NCI-H2107 (cell line): Measurements from ENCODE around the gene LRRC75A.
"Not testable (repeated sequence)": the region's sequence is repeated elsewhere in the genome, so short reads cannot be mapped to it uniquely, and the experiment has no call there.

Source experiments
- DNase-seq: peaks from one replicate; lab custom pipeline; 2025; lab: John Stamatoyannopoulos, UW

Gene LRRC75A

DNA sequence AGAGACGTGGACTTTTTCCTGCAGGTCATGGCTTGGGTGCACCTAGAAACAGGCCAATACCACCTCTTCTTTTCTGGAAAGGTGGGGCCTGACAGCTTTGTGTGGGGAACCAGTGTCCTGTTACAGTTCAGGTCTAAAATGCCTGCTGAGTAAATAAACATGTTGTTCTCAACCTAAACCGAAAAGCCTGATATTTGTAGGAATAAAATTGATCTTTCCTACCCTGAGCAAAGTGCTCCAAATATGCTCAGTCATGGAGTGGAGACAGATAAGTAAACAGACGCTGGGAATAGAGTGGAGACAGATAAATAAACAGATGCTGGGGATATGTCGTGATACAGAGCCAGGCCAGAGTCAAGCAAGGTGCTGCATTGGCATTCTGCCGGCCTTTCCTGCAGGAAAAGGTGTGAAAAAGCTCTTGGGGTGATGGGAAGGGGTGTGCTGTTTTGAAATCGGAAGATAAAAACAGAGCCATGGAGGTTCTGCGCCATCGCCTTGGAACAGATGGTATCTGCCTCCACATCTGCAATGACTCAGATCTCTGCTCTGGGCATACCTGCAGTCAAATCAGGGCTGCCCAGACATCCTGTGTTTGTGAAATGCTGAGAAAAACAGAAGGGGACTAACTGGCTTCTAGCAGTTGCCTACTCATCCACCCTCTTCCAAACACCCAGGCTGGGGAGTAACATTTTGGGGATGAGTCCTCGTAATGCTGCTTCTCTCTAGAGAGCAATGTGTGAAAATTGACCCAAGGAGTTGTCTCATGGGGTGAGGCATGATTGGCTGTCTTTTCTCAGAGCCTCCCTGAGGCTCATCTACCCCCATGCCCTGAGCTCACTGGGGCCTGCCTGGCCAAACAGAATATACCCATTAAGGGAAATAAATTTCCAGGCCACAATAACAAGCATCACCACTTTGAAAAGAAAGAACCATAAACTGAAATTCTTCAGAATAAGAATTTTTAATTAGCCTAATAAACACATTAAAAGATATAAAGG lies 93.4 kb downstream of the LRRC75A start:
- no peak for DNase-seq

DNA sequence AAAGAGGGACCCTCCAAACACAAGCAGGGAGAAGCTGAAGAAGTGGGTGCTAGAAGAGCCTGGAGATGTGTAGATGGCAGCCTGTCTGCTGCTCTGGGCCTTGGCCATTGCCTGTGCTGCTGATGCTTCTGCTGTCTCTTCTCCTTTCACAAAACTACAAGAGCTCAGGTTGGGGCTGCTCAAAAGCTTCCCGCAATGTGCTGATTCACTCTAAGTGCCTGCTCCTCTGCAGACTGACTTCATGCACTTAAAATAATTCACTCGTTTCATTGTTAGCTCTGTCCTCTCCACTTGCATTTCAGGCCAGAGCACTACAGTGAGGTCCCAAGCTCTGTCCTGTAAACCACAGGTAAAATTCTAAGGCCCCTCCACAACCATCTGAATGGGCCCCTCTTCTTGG lies 95.3 kb downstream of the LRRC75A start:
- not testable (repeated sequence) for DNase-seq

DNA sequence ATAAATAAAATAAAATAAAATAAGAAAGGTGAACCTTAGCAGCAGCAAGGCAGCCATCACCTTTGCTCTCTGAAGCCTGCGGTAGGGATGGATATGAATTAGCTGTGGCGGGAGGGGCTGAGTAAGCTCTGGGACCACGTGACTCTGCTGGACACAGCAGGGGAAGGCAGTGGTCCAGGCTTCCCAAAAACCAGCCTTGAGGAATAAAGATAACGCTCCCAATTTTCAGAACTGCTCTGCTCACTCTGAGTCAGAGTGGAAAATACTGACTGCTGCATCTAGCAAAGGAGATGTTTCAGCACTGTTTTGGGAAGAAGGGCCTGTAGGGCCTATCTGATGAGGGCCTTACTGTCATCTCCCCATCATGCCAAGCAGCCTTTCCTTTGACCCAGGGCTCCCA lies 96.1 kb downstream of the LRRC75A start:
- DNase-seq, result not testable (repeated sequence)

DNA sequence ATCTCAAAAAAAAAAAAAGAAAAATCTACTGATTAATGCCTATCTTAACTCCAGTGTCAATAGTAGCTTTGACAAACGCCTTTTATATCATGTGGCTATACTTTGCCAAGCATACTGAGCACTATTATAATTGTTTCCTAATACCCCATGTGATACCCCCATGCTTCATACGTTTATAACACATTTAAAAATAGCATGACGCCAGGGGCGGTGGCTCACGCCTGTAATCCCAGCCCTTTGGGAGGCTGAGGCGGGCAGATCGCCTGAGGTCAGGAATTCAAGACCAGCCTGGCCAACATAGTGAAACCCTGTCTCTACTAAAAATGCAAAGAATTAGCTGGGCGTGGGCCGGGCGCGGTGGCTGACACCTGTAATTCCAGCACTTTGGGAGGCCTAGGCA lies 99.5 kb downstream of the LRRC75A start:
- not testable (repeated sequence) for DNase-seq
